Stimulated activated CD8-positive, alpha-beta memory T cell treated with anti-CD3 and anti-CD28 coated beads, Interleukin-15, amount 100 ng/mL, for 1 hour (primary cell): ENCODE data around the gene PDX1.
A peak's percentile ranks its signal among the peaks of the same experiment; 100 is the strongest.

Experiments
- DNase-seq: peaks from one replicate; pipeline ENCODE4 v3.0.0-alpha.2; 2020; ENCODE audit warnings: low read depth

Gene PDX1

GRCh38 chr13:27922883-27923612, 3.2 kb downstream of the PDX1 start:
- DNase-seq: no peak

- no peak for DNase-seq
Observed at GRCh38 chr13:27923794-27924528, 4.2 kb downstream of the PDX1 start.

GRCh38 chr13:27924529-27925141, 4.8 kb downstream of the PDX1 start:
- DNase-seq: no peak

- DNase-seq: no peak
Observed at GRCh38 chr13:27925220-27925991, 5.6 kb downstream of the PDX1 start.

GRCh38 chr13:27926644-27927434, 7.0 kb downstream of the PDX1 start:
- no peak for DNase-seq

- no peak for DNase-seq
Observed at GRCh38 chr13:27927444-27928352, 7.9 kb downstream of the PDX1 start.

- no peak for DNase-seq
Observed at GRCh38 chr13:27928353-27928804, 8.6 kb downstream of the PDX1 start.

GRCh38 chr13:27928805-27929753, 9.3 kb downstream of the PDX1 start:
- DNase-seq: no peak

- no peak for DNase-seq
Observed at GRCh38 chr13:27929868-27930267, 10.1 kb downstream of the PDX1 start.

- no peak for DNase-seq
Observed at GRCh38 chr13:27933118-27933517, 13.3 kb downstream of the PDX1 start.

- DNase-seq: no peak
Observed at GRCh38 chr13:27933580-27934328, 14.0 kb downstream of the PDX1 start.

- no peak for DNase-seq
Observed at GRCh38 chr13:27942972-27943371, 23.2 kb downstream of the PDX1 start.

GRCh38 chr13:27952876-27953675, 33.3 kb downstream of the PDX1 start:
- DNase-seq: no peak

- DNase-seq: peak; percentile 30
Observed at GRCh38 chr13:27953676-27954405, 34.0 kb downstream of the PDX1 start.

- DNase-seq: no peak
Observed at GRCh38 chr13:27954406-27954851, 34.6 kb downstream of the PDX1 start.

- DNase-seq: no peak
Observed at GRCh38 chr13:27955014-27955591, 35.3 kb downstream of the PDX1 start.
